Measurements from ENCODE around the gene GPAT3. TPM values are rescaled to one million over a fixed set of nuclear protein-coding genes. Genes with fewer than 3 reads are reported as not detected.
"Not testable (repeated sequence)": the region's sequence is repeated elsewhere in the genome, so short reads cannot be mapped to it uniquely, and the experiment has no call there.

GPAT3 gene
- 24.5 and 25.5 TPM in 2 replicates for total RNA-seq (2014; rRNA removed; shearing (Covaris generic))

DNA sequence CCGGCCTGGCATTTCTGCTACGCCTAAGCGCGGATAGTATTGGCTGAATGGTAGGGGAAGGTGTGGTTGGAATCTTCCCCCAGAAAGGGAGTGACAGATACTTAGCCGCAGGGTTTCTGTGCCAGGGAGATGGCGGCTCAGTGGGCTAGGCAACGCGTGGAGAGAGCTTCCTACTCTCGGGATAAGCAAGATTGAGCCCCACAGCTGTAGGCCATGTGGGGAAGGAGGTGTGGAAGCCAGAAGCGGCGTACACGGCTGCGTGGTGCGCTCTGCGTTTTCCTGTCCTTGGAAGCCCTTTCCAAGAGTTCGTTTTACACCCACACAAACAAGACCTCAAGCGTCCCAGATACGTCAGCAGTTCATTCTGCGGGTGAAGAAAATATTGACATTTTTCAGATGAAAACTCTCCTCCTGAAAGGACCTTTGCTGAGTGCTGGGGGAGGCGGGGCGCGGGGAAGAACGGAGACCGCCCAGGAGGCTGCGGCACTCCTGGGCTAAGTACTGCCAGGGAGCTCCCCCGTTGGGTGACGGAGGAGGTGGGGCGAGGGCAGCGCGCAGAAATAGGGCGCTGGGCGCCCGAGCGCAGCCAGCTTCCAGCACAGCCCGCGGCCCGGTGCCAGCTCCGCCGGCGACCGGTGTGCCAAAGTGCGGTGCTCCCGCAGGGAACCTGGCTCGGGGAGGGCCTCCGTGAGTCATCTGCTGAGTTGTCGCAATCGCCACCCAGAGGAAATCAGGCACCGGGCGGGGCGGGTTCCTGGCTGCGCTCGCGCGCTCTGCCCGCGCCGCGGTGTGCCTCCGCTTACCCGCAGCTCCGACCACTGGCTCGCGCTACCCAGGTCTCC is at the start of gene GPAT3:
Gene GPAT3, plus strand, starts transcription at position 589 of the 842 bp plus-strand sequence. CDS start 515 bp downstream, outside the sequence.
- peak; percentile 80 for DNase-seq (ENCODE audit: low read depth)

DNA sequence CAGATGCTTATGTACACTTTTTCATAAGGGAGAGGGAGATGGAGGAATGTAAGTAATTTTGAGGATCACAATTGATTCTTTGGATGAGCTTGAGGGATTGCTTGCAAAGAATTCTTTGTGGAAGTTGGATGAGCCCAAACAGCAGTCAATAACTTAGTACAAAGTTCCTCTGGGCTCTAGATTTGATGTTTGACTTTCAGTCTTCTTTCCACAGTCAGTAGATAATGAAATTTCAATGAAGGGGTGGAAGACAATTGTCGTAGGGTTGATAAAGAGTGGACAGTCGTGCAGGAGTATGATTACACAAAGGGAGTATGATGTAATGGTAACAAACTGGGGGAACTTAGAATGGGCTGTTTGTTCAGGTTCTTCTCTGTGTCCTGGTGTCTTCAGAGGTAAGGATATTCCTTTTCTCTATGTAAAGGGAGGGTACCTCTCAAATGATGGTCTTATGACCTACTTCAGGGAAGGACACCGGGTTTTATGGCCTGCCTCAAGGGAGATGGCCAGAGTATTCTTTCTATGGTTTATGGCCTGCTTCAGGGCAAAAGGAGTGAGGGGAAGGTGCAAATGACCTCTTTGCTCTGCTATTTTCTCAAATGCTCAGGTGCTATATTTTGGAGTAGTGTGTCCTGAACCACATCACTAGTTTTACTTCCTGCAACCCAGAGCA is 49.3 kb upstream of the GPAT3 start:
- DNase-seq (ENCODE audit: low read depth), result no peak

DNA sequence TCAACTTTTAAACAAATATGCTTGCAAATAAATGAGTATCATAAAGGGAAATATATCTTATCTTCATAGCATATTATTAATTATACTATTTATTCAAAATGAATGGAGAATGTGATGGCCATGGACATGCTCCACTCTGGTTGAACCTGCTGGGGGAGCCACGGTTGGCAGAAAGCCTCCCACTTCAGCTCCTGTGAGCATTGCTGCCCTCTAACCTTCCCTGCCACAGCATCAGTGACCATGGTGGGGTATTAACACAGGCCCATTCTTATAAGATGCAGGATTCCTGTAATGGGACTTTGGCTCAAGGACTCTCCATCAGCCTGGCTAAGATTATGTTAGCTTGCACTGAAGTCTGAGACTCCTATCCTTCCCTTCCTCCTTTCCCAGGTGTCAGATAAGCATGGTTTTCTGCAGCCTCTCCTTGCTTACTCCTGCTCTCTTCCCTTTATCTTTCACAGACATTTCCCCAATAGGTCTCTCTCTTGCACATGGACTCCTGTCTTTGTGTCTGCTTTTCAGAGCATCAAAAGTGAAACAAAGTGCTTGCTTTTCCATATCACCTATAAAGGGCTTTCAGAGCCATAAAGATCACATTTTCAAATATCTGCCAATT is 46.1 kb upstream of the GPAT3 start:
- no peak for DNase-seq (ENCODE audit: low read depth)

DNA sequence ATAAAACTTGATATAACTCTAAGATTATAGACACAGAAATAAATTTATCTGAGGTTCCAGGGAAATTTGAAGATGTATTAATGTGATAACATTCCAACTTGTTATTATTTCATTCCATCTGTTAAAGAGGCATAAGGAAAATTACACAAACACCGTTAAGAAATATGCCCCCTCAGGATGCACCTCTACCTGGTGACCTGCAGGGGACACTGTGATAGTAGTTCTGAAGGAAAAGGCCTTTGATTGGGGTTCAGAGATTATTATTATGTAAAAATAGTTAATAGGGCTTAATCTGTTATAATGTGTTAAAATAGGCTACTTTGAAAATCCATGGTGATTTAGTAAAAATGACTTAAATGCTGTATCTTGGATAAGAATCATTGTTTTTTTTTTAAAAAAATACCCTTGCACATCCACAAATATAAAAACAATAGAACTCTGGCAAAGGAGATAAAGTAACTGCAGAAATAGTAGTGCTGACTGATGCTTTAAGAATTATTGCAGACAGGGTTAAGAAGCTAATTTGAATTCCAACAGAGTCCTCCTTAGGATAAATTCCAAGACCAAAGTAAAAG is 44.9 kb upstream of the GPAT3 start:
- peak; percentile 14 for DNase-seq (ENCODE audit: low read depth)

DNA sequence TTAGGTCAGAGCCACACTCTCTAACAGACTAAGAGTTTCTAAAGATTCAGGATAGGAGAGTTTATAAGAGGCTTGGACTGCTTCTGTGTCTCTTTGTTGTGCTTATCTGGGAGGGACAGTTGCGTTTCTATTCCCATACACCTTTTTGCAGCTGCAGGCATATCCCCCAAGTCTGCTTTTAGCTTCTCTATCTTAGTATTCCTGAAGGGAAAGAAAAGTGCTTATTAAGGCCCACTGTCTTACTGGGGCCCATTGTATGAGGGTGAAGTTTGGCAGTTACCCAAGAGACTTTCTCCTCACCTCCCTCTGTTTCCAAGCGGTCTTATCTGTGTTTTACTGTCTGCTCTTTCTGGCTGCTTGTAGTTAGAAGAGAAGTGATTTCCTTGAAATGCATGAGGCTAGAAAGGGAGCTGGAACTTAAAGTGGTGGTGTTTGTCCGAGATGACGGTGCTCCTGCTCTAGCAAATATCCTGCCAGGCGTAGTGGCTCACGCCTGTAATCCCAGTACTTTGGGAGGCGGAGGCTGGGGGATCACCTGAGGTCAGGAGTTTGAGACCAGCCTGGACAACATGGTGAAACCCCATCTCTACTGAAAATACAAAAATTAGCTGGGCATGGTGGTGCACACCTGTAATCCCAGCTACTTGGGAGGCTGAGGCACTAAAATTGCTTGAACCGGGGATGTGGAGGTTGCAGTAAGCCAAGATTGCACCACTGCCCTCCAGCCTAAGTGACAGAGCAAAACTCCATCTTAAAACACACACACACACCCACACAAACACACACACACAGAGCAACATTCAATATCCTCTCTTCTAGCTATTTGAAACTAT is 39.6 kb upstream of the GPAT3 start:
- DNase-seq (ENCODE audit: low read depth), result not testable (repeated sequence)

DNA sequence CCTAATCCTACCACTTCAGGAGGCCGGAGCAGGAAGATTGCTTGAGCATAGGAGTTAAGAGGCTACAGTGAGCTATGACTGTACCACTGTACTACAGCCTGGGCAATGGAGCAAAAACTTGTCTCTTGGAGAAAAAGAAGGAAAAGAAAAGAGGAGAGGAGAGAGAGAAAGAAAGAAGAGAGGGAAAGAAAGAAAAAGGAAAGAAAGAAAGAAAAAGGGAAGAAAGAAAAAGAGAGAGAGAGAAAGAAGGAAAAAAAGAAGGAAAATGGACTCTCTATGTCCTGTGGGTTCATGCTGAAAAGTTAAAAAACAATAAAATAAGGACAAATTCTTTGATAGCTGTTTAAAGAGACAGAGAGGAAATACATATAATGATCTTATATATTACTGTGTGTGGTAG is 37.7 kb upstream of the GPAT3 start:
- DNase-seq (ENCODE audit: low read depth), result no peak

DNA sequence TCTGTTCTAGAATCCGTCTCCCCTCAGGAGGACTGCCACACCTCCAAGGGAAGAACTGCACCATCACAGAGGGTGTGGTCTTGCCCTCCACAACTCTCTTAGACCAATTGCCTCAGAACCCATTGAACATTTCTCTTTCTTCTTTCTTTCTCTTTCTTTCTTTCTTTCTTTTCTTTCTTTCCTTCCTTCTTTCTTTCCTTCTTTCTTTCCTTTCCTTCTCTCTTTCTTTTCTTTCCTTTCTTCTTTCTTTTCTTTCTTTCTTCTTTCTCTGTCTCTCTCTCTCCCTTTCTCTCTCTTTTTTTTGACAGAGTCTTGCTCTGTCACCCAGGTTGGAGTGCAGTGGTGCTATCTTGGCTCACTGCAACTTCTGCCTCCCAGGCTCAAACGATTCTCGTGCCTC is 34.2 kb upstream of the GPAT3 start:
- DNase-seq (ENCODE audit: low read depth), result not testable (repeated sequence)

DNA sequence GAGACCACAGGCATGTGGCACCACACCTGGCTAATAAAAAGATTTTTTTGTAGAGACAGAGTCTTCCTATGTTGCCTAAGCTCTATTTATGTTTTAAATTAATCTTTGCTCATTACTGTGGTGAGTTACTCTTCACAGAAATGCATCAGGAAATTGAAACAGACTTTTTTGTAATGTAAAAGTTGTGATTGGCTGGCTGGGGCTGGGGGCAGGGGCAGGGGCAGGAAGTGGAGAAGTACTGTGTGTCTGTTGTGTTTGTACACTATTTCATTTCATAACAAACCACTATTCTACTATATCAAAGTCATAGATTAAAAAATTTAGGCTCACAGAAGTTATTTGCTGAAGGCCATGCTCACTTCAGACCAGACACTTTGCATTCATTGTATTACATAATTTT is 31.9 kb upstream of the GPAT3 start:
- DNase-seq (ENCODE audit: low read depth), result no peak

DNA sequence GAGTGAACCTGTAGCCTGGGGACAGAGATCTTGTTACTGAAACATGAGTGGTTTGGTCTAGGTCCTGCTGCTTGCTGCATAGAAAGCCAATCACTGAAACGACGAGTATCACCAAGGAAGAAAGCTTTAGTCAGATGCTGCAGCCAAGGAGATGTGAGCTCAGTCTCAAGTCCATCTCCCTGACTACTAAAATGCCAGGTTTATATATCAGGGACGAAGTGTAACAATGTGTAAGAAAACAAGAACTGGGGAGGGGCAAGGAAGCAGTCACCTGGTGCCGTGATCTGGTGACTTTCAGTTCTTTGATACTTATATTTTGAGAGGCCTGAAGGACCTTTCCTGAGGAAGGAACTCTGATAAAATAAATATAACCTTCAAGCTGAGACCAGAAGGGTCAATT is 31.4 kb upstream of the GPAT3 start:
- no peak for DNase-seq (ENCODE audit: low read depth)

DNA sequence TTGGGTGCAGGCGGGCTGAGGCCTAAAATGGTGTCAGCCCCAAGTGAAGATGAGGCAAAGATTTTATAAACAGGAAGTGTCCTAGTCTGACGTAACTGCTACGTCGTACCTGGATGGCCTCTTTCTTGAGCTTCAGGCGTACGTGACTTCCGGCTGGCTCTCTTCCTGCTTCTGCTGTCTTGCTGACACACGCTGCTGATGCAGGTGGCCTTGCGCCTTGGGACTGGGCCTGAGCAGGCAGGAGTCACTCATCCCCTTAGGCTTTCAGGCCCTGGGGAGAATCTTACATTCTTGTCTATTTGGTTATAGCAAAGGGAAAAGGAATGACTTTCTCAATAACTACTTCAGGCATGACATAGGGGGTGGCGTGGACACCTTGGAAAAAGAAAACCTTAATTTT is 30.9 kb upstream of the GPAT3 start:
- DNase-seq (ENCODE audit: low read depth), result no peak

DNA sequence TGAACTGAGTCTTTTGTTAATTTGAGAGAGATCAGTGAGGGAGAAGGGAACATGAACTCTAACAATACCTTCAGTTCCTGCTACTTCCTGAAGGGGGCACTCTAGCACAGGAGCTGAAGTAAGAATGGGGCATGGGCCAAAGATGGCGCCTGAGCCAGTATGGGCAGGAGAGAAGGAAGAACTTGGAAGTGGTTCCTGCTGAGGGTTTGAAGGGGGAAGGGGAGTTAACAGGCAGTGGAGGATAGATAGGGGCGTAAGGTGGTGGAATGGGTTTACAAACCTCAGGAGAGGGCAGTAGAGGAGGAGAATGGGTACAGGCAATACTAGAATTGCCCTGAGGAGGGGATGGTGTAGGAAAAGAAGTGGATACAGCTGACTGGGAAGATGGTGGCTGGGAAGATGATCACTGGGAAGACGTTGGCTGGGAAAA is 26.7 kb upstream of the GPAT3 start:
- DNase-seq (ENCODE audit: low read depth), result peak; percentile 63

DNA sequence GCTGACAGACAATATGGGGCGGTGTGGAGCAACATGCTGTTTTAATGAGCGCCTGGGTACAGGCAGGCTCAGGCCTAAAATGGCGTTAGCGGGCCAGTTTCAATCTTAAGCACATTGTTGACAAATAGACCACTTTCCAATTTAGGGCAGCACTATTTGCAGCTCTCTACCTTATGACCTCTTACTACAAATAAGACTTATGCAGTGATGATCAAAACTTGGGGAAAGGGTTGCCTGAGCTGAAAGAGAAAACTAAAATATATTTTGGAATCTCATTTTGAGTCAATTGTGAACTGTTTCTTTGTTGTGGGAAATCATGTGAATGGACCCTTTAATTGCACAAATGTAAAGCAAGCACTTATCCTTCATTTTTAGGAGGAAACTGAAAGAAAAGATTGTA is 25.5 kb upstream of the GPAT3 start:
- no peak for DNase-seq (ENCODE audit: low read depth)

DNA sequence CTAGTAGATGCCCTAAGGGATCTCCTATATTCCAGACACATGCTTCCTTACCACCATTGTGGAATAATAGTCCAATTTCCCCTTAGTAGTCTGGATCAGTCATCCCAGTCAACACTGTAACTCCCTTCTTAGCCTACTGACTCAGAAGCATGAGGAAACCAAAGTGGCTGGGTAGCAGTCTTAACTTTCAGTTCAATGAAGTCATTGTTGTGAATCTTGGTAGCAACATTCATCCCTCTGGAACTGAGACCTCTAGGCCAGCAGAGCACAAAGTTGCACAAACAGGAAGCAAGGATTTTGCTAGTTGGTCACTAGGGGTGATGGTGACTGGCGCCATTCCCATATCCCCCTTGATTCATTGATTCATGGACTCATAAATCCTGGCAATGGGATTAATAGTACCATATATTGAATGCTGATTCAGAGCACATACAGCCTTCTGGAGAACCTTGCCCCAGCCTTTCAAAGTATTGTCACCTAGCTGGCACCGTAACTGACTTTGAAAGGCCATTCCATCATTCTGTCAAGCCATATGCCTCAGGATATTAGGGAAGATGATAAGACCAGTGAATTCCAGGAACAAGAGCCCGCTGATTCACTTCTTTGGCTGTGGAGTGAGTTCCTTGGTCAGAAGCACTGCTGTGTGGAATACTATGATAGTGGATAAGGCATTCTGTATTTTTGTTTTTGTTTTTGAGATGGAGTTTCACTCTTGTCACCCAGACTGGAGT is 19.7 kb upstream of the GPAT3 start:
- DNase-seq (ENCODE audit: low read depth), result peak; percentile 89

DNA sequence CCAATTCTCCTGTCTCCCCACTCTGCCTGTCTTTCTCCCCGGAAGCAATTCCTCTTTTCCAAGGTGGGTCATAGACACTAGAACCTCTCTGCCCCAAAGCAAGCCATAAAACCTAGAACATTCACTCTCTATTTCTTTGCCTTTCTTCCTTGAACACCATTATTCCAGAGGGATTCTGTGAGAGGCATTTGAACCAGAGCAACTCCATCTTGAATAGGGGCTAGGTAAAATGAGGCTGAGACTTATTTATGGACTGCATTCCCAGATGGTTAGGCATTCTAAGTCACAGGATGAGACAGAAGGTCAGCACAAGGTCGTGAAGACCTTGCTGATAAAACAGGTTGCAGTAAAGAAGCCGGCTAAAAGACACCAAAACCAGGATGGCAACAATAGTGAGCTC is 13.7 kb upstream of the GPAT3 start:
- DNase-seq (ENCODE audit: low read depth), result no peak

DNA sequence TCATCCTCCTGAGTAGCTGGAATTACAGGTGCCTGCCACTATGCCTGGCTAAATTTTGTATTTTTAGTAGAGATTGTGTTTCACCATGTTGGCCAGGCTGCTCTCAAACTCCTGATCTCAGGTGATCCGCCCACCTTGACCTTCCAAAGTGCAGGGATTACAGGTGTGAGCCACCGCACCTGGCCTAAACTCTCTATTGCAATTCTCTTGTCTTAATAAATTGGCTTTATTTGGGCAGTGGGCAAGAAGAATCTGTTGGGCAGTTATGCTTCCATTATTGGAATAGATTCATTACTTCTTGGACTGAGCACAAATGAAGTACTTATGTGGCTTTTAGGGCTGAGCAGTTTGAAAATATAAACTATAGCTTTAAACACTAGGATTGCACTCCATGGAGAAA is 8.2 kb upstream of the GPAT3 start:
- DNase-seq (ENCODE audit: low read depth), result no peak

DNA sequence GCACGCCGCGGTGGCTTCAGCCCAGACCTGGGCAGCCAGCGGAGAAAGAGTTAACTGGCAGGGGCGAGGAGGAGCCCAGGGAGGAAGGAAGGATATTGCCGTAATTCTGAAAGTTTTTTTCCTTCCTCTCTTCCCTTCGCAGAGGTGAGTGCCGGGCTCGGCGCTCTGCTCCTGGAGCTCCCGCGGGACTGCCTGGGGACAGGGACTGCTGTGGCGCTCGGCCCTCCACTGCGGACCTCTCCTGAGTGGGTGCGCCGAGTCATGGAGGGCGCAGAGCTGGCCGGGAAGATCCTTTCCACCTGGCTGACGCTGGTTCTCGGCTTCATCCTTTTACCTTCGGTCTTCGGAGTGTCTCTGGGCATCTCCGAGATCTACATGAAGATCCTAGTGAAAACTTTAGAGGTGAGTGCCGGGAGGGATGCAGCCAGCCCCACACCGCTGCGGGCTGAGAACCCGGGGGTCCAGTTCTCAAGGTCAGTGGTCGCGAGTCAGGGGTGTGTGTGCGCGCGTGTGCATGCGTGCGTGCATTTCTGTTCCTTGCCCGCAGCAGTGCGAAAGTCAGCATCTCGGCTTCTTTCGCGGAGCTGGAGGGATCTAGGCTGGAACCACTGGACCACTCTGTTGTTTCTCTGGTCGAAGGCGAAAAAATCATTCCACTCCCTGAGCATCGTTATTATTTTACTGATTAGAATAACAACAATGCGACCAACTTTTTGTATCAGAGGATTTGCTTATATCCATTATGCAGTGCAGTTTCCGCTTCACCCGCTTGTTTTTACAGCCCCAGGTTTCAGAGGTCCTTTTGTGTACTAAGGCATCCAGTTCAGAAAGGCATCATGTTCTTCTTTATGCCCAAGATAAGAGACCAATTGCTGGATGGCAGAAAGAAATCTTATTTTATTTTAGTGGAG is 709 bp downstream of the GPAT3 start:
- DNase-seq (ENCODE audit: low read depth), result no peak

DNA sequence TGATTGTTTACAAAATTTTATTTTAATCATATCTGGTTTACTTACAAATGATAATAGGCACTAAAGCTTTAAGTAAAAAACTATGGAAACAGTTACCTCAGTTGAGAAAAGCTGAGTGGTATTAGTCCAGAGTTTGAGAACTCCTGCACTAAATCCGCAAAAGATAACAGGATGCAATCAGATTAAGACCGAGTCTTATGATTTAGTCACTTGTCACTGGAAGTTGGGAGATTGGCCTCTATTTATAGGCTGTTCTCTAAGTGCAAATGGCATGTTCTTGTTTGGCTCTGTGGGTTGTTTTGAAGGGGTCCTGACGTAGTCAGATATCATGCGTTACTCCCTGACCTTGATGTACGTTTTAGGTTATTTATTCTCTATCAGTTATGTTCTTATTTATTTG is 6.3 kb downstream of the GPAT3 start:
- no peak for DNase-seq (ENCODE audit: low read depth)

DNA sequence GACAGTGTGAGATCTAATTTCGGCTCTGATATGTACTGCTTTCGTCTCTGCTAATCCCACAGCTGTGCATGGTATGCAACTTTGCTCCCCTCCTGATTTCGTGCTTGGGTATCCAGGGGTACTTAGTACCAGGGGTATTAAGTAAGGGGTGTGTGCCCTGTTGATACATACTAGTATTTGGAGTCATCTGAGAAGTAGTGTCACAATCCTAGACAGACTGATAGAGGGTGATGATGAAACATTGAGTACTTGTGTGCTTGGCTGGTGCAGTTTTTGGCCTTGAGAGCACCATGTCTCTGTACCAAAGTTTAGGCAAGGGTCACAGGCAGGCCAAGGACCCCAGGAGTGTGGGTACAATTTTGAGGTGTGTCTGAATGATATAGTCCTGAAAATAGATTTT is 10.9 kb downstream of the GPAT3 start:
- no peak for DNase-seq (ENCODE audit: low read depth)

DNA sequence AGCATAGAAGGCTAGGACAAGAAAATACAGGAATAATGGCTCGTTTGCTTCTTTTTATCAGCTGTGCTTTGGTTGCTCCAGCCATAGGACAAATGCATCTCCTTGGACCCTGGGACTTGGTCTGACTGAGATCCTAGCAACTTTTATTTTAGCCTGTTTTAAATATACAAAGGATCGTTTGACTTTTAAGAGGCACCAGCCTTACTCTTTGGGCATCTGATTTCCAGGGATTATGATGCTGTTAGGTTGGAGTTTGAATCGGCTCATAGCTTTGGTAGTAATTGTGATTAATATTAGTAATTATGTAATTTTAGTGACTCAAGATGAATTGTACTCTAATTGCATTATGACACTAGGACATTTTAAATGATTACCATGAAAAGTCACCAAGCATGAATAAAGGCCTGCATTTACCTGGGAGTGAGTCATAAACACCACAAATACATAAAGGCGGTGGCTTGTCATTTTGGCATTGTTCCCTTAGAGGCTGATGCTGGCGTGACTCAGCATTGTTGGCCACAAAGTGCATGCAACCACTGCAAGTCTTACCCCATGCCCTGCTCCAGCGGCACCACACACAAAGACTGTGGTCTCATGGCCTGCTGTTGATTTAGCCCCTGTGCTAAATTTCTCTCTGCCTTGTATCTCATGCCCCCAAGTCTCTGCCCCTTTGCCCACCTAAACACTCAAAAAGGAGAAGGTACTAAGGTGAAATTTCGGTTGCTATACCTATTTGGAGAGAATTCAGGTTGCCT is 12.4 kb downstream of the GPAT3 start:
- peak; percentile 95 for DNase-seq (ENCODE audit: low read depth)
